ENCODE measurements around the gene L2HGDH. TPM values are rescaled to one million over a fixed set of nuclear protein-coding genes. Genes with fewer than 3 reads are reported as not detected.

The L2HGDH gene
- total RNA-seq, 4 donors from 2014 or later: 8.6 to 13.4 (median 10.9) TPM

DNA sequence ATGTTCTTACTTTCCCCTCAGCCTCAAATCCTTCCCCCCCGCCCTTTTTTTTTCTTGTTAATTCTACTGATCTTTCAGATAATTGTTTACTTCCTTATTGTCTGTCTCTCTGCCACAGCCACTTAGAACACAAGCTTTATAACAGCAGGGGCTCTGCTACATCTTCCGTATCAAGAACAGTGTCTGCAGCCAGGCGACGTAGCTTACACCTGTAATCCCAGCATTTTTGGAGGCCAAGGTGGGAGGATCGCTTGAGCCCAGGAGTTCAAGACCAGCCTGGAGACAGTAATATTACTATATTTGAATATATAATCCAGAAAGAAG, 86.1 kb downstream of the L2HGDH start:
- peak overlapping the region; percentile 0 to 81 (median 70) for H3K27ac ChIP-seq
- peak overlapping the region in 1 of 4 donors; percentile 22 for H3K4me3 ChIP-seq
- ATAC-seq (no peak), DNase-seq (no peak)
- peaks cover 63 to 79% of the 10 kb centered on the region in 2 donors for H3K4me1 ChIP-seq
- no peaks in the 10 kb centered on the region for H3K36me3 ChIP-seq
- H3K27me3 ChIP-seq: no peaks in the 10 kb centered on the region
- H3K9me3 ChIP-seq: no peaks in the 10 kb centered on the region
- TF ChIP-seq POLR2A (IDR thresholded peaks at IDR 0.05): no peak
- TF ChIP-seq, protein P1, sequence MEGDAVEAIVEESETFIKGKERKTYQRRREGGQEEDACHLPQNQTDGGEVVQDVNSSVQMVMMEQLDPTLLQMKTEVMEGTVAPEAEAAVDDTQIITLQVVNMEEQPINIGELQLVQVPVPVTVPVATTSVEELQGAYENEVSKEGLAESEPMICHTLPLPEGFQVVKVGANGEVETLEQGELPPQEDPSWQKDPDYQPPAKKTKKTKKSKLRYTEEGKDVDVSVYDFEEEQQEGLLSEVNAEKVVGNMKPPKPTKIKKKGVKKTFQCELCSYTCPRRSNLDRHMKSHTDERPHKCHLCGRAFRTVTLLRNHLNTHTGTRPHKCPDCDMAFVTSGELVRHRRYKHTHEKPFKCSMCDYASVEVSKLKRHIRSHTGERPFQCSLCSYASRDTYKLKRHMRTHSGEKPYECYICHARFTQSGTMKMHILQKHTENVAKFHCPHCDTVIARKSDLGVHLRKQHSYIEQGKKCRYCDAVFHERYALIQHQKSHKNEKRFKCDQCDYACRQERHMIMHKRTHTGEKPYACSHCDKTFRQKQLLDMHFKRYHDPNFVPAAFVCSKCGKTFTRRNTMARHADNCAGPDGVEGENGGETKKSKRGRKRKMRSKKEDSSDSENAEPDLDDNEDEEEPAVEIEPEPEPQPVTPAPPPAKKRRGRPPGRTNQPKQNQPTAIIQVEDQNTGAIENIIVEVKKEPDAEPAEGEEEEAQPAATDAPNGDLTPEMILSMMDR (IDR thresholded peaks at IDR 0.05 in 4 of 5, conservative IDR thresholded peaks at IDR 0.05 in 1 of 5): no peak
- intact Hi-C loops (cut with DNase I; ENCODE audit: low total_unique reads): no loop called here
- in situ Hi-C loops (cut with MboI; ENCODE audit: low sequenced_read_pairs in 4 of 4): loop anchor here in 1 of 4 donors (10.0 kb wide), 1 partner anchor 361 kb away; no protein-coding TSS in a partner anchor

DNA sequence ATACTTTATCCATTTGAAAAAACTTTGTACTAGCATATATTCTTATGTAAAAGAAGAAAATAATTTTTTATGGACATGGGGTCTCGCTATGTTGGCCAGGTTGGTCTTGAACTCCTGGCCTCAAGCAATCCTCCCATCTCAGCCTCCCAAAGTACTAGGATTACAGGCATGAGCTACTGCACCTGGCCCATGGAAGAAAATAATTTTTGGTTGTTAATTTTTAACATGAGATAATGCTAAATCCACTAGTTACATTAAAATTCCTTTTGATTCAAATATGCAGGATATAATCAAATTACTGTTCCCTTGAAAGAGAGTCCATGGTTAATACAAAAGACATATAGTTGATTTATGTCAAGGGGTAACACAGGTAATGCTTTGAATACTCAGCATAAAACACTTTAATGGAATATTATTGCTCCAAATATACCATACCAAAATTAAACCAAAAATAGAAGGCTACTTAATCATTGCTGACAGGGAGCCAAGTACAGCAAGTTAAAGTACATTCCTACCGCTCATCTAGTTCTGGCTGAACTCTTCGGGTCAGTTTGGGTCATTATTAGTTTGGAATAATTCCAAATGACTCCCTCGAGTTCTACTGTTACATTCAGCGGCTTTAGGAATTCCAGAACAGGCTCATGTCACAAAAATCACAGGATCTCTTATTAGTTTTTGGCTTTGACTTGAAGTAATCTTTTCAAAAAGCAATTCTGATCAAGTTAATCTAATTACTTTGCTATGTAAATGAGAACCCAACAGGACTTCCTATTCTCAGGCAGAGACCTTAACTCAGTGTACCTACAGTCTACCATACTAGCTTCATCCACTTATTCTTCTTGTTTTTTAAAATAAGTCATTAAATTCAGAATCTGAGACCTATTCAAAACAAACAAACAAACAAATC, 86.7 kb downstream of the L2HGDH start:
- intact Hi-C loops (cut with DNase I; ENCODE audit: low total_unique reads): no loop called here
- Histone ChIP-seq H3K4me3 (peak overlapping the region in 3 of 4 donors; percentile 3 to 22 (median 18)), H3K4me1 (peaks cover 68 to 85% of the 10 kb centered on the region in 2 donors), H3K9me3 (no peaks in the 10 kb centered on the region), H3K27ac (peak overlapping the region; percentile 48 to 81 (median 70)), H3K36me3 (no peaks in the 10 kb centered on the region), H3K27me3 (no peaks in the 10 kb centered on the region)
- DNase-seq (no peak), ATAC-seq (peak; percentile 92 to 93)
- TF ChIP-seq, protein P1 (IDR thresholded peaks at IDR 0.05 in 4 of 5, conservative IDR thresholded peaks at IDR 0.05 in 1 of 5): no peak
- TF ChIP-seq POLR2A (IDR thresholded peaks at IDR 0.05): no peak
- in situ Hi-C loops (cut with MboI; ENCODE audit: low sequenced_read_pairs in 4 of 4): loop anchor here in 1 of 4 donors (10.0 kb wide), 1 partner anchor 361 kb away; no protein-coding TSS in a partner anchor

DNA sequence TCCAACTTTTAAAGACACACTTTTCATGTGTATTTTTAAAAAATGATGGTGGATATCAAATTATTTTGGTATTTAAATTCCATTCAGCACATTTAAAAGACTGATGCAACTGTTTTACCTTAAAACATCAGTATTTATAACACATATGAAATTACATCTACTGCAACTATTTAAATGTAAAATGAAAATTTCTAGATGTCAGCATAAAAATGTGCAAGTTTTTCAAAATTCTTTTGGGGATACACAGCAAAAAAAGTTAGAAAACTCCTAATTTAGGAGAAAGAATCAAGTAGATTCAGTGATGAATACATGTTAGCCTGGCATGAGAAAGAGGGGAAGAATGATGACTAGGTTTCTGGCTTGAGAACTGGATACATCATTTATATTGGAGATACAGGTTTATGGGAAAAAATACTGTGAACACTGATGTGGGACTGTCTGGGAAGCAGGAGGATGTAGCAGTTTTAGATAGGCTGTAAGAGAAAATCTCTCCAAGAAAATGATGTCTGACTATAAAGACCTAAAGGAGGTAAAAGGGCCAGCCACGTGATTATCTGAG, 89.9 kb downstream of the L2HGDH start:
- Histone ChIP-seq H3K27ac (peak overlapping the region in 2 of 4 donors; percentile 38 to 81), H3K27me3 (no peaks in the 10 kb centered on the region), H3K36me3 (no peaks in the 10 kb centered on the region), H3K9me3 (no peaks in the 10 kb centered on the region), H3K4me3 (no peak overlapping the region), H3K4me1 (peaks cover 52 to 67% of the 10 kb centered on the region in 2 donors)
- TF ChIP-seq POLR2A (IDR thresholded peaks at IDR 0.05): no peak
- TF ChIP-seq, protein P1 (IDR thresholded peaks at IDR 0.05 in 4 of 5, conservative IDR thresholded peaks at IDR 0.05 in 1 of 5): no peak
- in situ Hi-C loops (cut with MboI; ENCODE audit: low sequenced_read_pairs in 4 of 4) (loop anchor here in 1 of 4 donors (10.0 kb wide), 1 partner anchor 357 kb away; no protein-coding TSS in a partner anchor), intact Hi-C loops (cut with DNase I; ENCODE audit: low total_unique reads) (no loop called here)
- no peak for DNase-seq
- ATAC-seq: no peak

DNA sequence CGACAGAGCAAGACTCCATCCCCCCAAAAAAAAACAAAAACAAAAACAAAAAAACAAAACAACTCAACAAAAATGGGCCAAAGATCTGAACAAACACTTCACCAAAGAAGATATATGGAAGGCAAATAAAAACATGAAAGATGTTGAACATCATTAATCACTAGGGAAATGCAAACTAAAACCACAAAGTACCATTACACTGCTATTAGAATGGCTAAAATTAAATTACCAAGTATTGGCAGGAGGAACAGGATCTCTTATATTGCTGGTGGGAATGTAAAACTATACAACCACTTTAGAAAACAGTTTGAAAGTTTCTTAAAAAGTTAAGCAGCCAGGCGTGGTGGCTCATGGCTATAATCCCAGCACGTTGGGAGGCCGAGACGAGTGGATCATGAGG, 93.5 kb downstream of the L2HGDH start:
- H3K4me1 ChIP-seq: peaks cover 48 to 61% of the 10 kb centered on the region in 2 donors
- ATAC-seq: no peak
- TF ChIP-seq, protein P1 (IDR thresholded peaks at IDR 0.05 in 4 of 5, conservative IDR thresholded peaks at IDR 0.05 in 1 of 5): no peak

More for the DNA sequence above, 93.5 kb downstream of the L2HGDH start:
- no peak overlapping the region for H3K4me3 ChIP-seq
- H3K27me3 ChIP-seq: no peaks in the 10 kb centered on the region
- intact Hi-C loops (cut with DNase I; ENCODE audit: low total_unique reads): no loop called here
- in situ Hi-C loops (cut with MboI; ENCODE audit: low sequenced_read_pairs in 4 of 4): no loop called here
- no peak for DNase-seq
- H3K9me3 ChIP-seq: no peaks in the 10 kb centered on the region
- H3K36me3 ChIP-seq: no peaks in the 10 kb centered on the region
- peak overlapping the region in 1 of 4 donors; percentile 38 for H3K27ac ChIP-seq

Data from gastrocnemius medialis (tissue), 4 donors.